ENCODE results near the gene TNFRSF17. TPM values are rescaled to one million over a fixed set of nuclear protein-coding genes. Genes with fewer than 3 reads are reported as not detected.

TNFRSF17 gene
- total RNA-seq, 2 donors from 2014 or later = not detected

DNA sequence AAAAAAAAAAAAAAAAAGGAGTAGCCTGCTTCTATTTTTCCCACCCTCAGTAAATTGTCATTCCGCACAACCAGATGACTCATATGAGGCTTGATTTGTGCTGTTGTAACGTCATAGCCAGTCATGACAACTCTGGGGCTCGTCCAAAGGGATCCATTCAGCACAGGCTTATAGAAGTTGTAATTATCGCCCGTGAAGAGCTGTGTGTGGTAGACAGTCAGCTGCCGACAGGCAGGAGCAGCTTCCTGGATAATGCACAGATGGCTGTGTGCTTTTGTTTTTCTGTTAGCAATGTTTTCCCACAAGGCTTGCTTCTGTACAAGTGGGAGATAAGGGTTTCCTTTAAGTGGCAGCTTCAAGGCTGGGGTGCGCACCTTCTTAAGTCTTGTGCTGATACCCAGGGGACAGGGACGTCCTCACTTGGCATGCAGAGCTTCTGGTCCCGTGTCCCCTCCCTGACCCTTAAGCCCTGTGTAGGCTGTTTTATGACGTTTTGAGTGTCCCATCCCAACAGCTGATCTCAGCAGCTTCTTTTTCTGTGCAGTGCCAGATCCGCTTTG lies 37.5 kb downstream of the TNFRSF17 start:
- peaks cover 7% of the 10 kb centered on the region for H3K36me3 ChIP-seq
- no peak overlapping the region for H3K4me3 ChIP-seq
- no peaks in the 10 kb centered on the region for H3K9me3 ChIP-seq
- no peak overlapping the region for H3K27ac ChIP-seq
- no peak for ATAC-seq (ENCODE audit: insufficient number of reproducible peaks, low FRiP score, low read depth)
- no peaks in the 10 kb centered on the region for H3K4me1 ChIP-seq (ENCODE audit: control insufficient read depth in 1 of 2, low read depth in 2 of 2)
- no peak for DNase-seq (ENCODE audit: low spot score)
- H3K27me3 ChIP-seq (replicated peaks; ENCODE audit: insufficient read depth) = no peaks in the 10 kb centered on the region
- TF ChIP-seq, protein P1, sequence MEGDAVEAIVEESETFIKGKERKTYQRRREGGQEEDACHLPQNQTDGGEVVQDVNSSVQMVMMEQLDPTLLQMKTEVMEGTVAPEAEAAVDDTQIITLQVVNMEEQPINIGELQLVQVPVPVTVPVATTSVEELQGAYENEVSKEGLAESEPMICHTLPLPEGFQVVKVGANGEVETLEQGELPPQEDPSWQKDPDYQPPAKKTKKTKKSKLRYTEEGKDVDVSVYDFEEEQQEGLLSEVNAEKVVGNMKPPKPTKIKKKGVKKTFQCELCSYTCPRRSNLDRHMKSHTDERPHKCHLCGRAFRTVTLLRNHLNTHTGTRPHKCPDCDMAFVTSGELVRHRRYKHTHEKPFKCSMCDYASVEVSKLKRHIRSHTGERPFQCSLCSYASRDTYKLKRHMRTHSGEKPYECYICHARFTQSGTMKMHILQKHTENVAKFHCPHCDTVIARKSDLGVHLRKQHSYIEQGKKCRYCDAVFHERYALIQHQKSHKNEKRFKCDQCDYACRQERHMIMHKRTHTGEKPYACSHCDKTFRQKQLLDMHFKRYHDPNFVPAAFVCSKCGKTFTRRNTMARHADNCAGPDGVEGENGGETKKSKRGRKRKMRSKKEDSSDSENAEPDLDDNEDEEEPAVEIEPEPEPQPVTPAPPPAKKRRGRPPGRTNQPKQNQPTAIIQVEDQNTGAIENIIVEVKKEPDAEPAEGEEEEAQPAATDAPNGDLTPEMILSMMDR (IDR thresholded peaks at IDR 0.05) = no peak

DNA sequence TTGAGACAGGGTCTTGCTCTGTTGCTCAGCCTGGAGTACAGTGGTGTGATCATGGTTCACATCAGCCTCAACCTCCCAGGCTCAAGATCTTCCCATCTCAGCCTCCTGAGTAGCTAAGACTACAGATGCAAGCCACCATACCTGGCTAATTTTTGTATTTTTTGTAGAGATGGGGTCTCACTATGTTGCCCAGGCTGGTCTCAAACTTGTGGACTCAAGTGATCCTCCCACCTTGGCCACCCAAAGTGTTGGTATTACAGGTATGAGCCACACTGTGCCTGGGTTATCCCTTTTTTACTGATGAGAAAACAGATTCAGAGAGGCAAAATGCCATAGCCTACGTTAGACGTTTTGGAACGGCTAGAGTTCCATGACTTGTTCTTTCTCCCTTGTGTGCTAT lies 41.6 kb downstream of the TNFRSF17 start:
- peaks cover 7% of the 10 kb centered on the region for H3K36me3 ChIP-seq
- no peak for ATAC-seq (ENCODE audit: insufficient number of reproducible peaks, low FRiP score, low read depth)

GRCh38 chr16:12009462-12009861 lies 44.5 kb downstream of the TNFRSF17 start:
- Histone ChIP-seq H3K9me3 (no peaks in the 10 kb centered on the region), H3K27me3 (replicated peaks; ENCODE audit: insufficient read depth) (no peaks in the 10 kb centered on the region), H3K4me3 (no peak overlapping the region), H3K27ac (no peak overlapping the region), H3K4me1 (ENCODE audit: control insufficient read depth in 1 of 2, low read depth in 2 of 2) (peaks cover 0 to 5% of the 10 kb centered on the region in 2 donors), H3K36me3 (no peaks in the 10 kb centered on the region)
- no peak for DNase-seq (ENCODE audit: low spot score)
- no peak for ATAC-seq (ENCODE audit: insufficient number of reproducible peaks, low FRiP score, low read depth)
- TF ChIP-seq, protein P1 (IDR thresholded peaks at IDR 0.05) = no peak

More for the DNA sequence above, 41.6 kb downstream of the TNFRSF17 start:
- H3K4me3 ChIP-seq = no peak overlapping the region
- no peaks in the 10 kb centered on the region for H3K27me3 ChIP-seq (replicated peaks; ENCODE audit: insufficient read depth)
- H3K4me1 ChIP-seq (ENCODE audit: control insufficient read depth in 1 of 2, low read depth in 2 of 2) = peaks cover 0 to 5% of the 10 kb centered on the region in 2 donors
- no peaks in the 10 kb centered on the region for H3K9me3 ChIP-seq
- no peak overlapping the region for H3K27ac ChIP-seq
- TF ChIP-seq, protein P1 (IDR thresholded peaks at IDR 0.05) = no peak
- DNase-seq (ENCODE audit: low spot score) = no peak

DNA sequence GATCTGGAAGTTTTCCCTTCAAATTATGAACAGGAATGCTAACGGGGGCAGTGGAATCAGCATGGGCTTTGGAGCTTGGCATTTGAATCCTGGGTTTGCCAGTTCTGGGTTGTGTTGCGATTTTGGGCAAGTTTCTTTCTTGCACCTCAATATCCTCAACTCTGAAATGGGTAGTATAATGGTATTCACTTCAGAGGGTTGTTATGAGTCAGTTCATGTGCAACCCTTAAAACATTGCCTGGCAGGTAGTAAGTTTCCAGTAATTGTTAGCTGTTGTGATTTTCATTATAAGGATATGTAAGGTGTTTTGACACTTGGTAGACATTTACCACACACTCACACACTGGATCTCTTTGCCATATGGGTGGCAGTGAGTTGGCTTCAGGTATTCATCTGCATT lies 44.9 kb downstream of the TNFRSF17 start:
- no peak for DNase-seq (ENCODE audit: low spot score)
- no peak overlapping the region for H3K27ac ChIP-seq
- TF ChIP-seq, protein P1 (IDR thresholded peaks at IDR 0.05) = no peak
- H3K9me3 ChIP-seq = no peaks in the 10 kb centered on the region
- no peaks in the 10 kb centered on the region for H3K27me3 ChIP-seq (replicated peaks; ENCODE audit: insufficient read depth)
- H3K4me3 ChIP-seq = no peak overlapping the region
- H3K4me1 ChIP-seq (ENCODE audit: control insufficient read depth in 1 of 2, low read depth in 2 of 2) = peaks cover 0 to 5% of the 10 kb centered on the region in 2 donors
- H3K36me3 ChIP-seq = no peaks in the 10 kb centered on the region
- ATAC-seq (ENCODE audit: insufficient number of reproducible peaks, low FRiP score, low read depth) = no peak

DNA sequence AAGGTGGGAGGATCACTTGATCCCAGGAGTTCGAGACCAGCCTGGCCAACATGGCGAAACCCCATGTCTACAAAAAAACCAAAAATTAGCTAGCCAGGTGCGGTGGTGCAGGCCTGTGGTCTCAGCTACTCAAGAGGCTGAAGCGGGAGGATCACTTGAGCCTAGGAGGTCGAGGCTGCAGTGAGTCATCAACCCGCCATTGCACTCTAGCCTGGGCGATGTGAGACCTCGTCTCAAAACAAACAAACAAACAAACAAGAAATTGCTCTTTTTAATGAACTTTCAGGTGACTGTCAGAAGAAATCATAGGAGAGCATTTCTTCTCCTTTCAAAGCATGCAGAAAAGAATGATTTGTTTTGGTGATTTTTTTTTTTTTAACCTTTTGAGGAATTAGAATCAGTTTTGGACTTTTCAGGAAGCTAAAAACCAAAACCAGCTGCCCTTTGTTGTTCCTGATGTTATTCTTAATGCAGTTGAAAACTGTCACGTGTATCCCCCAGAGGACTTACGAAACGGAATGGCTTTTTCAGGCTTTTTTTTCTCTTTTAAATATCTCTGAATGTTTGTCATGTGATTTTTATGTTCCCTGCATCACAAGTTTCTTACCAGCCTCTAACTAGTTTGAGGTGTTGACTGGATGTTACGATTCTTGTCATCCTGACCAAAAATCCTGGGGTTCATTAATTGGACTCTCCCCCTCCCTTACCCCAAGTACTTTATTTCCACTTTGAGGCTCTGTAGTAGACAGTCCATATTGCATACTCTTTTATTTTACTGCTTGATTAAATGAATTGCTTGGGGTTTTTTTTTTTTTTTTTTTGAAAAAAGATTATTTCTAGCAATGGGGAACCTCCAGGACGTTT lies 45.6 kb downstream of the TNFRSF17 start:
- TF ChIP-seq, protein P1 (IDR thresholded peaks at IDR 0.05) = no peak
- DNase-seq (ENCODE audit: low spot score) = no peak
- peaks cover 0 to 5% of the 10 kb centered on the region in 2 donors for H3K4me1 ChIP-seq (ENCODE audit: control insufficient read depth in 1 of 2, low read depth in 2 of 2)
- ATAC-seq (ENCODE audit: insufficient number of reproducible peaks, low FRiP score, low read depth) = no peak
- H3K27ac ChIP-seq = peak overlapping the region in 1 of 2 donors; percentile 35
- H3K9me3 ChIP-seq = no peaks in the 10 kb centered on the region
- no peaks in the 10 kb centered on the region for H3K36me3 ChIP-seq
- H3K4me3 ChIP-seq = no peak overlapping the region
- no peaks in the 10 kb centered on the region for H3K27me3 ChIP-seq (replicated peaks; ENCODE audit: insufficient read depth)
